Stomach (tissue), 4 donors: ENCODE data around the gene BICD1.

Experiments used
- CTCF ChIP-seq, 7 experiments: fragments of 450-650 bp in 4 of 7; fragments of 200-600 bp in 3 of 7; sonication (generic) in 3 of 7; IDR thresholded peaks; one replicate each; pipeline ENCODE4 v1.5.1; 2016 to 2019; ENCODE audit warnings: antibody characterized with exemption in 7 of 7, control low read depth in 2 of 7, mild to moderate bottlenecking in 1 of 7
- POLR2A ChIP-seq, 4 donors: fragments of 450-650 bp; IDR thresholded peaks; one replicate each; pipeline ENCODE4 v1.6.1; 2016; ENCODE audit warnings: antibody characterized with exemption in 4 of 4, control low read depth in 2 of 4, mild to moderate bottlenecking in 1 of 4, moderate library complexity in 1 of 4
- POLR2AphosphoS5 ChIP-seq, 3 donors: sonication (generic); formaldehyde crosslinking; IDR thresholded peaks; one replicate each; pipeline ENCODE4 v1.6.1; 2016; ENCODE audit warnings: antibody characterized with exemption in 3 of 3

GRCh38 chr12:32214723-32215122, 108.1 kb downstream of the BICD1 start:
- TF ChIP-seq CTCF (IDR thresholded peaks at IDR 0.05) (no peak), POLR2A (IDR thresholded peaks at IDR 0.05) (no peak), POLR2AphosphoS5 (IDR thresholded peaks at IDR 0.05) (no peak)
